ENCODE results near the gene COG4. TPM values are rescaled to one million over a fixed set of nuclear protein-coding genes. Genes with fewer than 3 reads are reported as not detected.

Gene COG4
- total RNA-seq, 1 experiment from 2014 or later, result 54.2 TPM

DNA sequence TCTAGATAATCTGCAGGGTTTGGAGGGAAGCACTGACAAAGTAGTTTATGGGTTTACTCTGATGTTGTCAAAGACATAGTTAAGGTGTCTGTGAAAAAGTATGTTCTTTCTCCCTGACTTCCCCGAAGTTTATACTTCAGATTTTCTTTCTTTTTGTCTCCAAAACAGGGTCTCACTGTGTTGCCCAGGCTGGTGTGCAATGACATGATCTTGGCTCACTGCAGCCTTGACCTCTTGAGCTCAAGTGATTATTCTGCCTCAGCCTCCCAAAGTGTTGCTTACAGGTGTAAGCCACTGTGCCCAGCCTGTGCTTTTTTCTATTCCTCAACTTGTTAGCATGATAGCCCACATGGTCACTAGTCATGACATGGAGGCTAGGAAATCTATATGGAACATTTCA lies 21.2 kb upstream of the COG4 start (continued):
- TF ChIP-seq, protein P1, sequence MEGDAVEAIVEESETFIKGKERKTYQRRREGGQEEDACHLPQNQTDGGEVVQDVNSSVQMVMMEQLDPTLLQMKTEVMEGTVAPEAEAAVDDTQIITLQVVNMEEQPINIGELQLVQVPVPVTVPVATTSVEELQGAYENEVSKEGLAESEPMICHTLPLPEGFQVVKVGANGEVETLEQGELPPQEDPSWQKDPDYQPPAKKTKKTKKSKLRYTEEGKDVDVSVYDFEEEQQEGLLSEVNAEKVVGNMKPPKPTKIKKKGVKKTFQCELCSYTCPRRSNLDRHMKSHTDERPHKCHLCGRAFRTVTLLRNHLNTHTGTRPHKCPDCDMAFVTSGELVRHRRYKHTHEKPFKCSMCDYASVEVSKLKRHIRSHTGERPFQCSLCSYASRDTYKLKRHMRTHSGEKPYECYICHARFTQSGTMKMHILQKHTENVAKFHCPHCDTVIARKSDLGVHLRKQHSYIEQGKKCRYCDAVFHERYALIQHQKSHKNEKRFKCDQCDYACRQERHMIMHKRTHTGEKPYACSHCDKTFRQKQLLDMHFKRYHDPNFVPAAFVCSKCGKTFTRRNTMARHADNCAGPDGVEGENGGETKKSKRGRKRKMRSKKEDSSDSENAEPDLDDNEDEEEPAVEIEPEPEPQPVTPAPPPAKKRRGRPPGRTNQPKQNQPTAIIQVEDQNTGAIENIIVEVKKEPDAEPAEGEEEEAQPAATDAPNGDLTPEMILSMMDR (IDR thresholded peaks at IDR 0.05 in 2 of 3, conservative IDR thresholded peaks at IDR 0.05 in 1 of 3; ENCODE audit: borderline replicate concordance in 1 of 3, insufficient read depth in 1 of 3, low read depth in 2 of 3, low read length in 2 of 3), result no peak
- TF ChIP-seq CBX3 (IDR thresholded peaks at IDR 0.05; ENCODE audit: low read depth), result no peak
- TF ChIP-seq POLR2AphosphoS5 (IDR thresholded peaks at IDR 0.05; ENCODE audit: low read depth, low read length), result no peak
- no peak for TF ChIP-seq JUND (IDR thresholded peaks at IDR 0.05)
- TF ChIP-seq, protein P2, sequence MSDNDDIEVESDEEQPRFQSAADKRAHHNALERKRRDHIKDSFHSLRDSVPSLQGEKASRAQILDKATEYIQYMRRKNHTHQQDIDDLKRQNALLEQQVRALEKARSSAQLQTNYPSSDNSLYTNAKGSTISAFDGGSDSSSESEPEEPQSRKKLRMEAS (IDR thresholded peaks at IDR 0.05), result no peak
- TF ChIP-seq ZNF274 (IDR thresholded peaks at IDR 0.05; ENCODE audit: low read depth, low read length), result no peak

DNA sequence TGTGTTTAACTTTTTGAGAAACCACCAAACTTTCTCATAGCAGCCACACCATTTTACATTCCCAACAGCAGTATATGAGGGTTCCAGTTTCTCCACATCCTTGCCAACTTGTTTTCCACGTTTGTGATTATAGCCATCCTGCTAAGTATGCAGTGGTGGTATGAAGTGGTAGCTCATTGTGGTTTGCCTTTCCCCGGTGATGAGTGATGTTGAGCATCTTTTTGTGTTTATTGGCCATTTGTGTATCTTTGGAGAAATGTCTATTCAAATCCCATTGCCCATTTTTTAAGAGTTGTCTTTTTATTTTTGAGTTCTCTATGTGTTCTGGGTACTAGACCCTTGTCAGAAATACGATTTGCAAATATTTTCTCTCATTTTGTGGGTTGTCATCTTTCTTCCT lies 17.6 kb upstream of the COG4 start:
- peaks cover 51% of the 10 kb centered on the region for H4K20me1 ChIP-seq (ENCODE audit: insufficient read depth)
- peaks cover 79 to 81% of the 10 kb centered on the region in 2 experiments for H3K36me3 ChIP-seq (ENCODE audit: control insufficient read depth in 1 of 2, insufficient read depth in 2 of 2, low read length in 2 of 2)
- H3K9me3 ChIP-seq (ENCODE audit: control insufficient read depth in 1 of 2, insufficient read depth in 1 of 2, low read depth in 1 of 2, low read length in 2 of 2), result no peaks in the 10 kb centered on the region
- RAD21 ChIA-PET (ENCODE audit: low non-redundant PET in 1 of 2, low total read pairs in 2 of 2, uncharacterized antibody in 2 of 2, unreplicated experiment in 2 of 2), result no interaction called here
- intact Hi-C loops (cut with micrococcal nuclease), result no loop called here
- H3K27me3 ChIP-seq (ENCODE audit: insufficient read depth, low read length), result no peaks in the 10 kb centered on the region
- ATAC-seq, result no peak
- H3K9ac ChIP-seq (ENCODE audit: low read length), result no peak overlapping the region
- H3K4me1 ChIP-seq (ENCODE audit: control insufficient read depth in 1 of 2, insufficient read depth in 2 of 2, low read length in 2 of 2), result no peaks in the 10 kb centered on the region
- BruUV-seq (replicated peaks), result TSS peak; percentile 10
- no peak overlapping the region for H2AFZ ChIP-seq (ENCODE audit: low read depth, low read length, poor library complexity, severe bottlenecking)
- POLR2A ChIA-PET, result no interaction called here
- CTCF ChIA-PET, result no interaction called here
- peaks cover 100% of the 10 kb centered on the region for H3K79me2 ChIP-seq (ENCODE audit: insufficient read depth, low read length)
- no peaks in the 10 kb centered on the region for H3K9me2 ChIP-seq (ENCODE audit: insufficient read depth)
- H3K27ac ChIP-seq (ENCODE audit: low read depth, low read length), result no peak overlapping the region
- H3K4me3 ChIP-seq (replicated peaks in 1 of 2; ENCODE audit: low read depth in 1 of 2, low read length in 2 of 2), result no peak overlapping the region
- H3K4me2 ChIP-seq (ENCODE audit: low read length), result no peak overlapping the region
- DNase-seq (ENCODE audit: low read depth, low spot score), result no peak
- no peak for TF ChIP-seq FOSL1 (IDR thresholded peaks at IDR 0.05; ENCODE audit: low read depth)
- no peak for TF ChIP-seq CBX3 (IDR thresholded peaks at IDR 0.05; ENCODE audit: low read depth)
